T47D (cell line): ENCODE data around the gene ARSA.
A peak's percentile ranks its signal among the peaks of the same experiment; 100 is the strongest.

ENCODE experiments used
- DNase-seq, 2 experiments: peaks; one replicate each; pipeline versions ENCODE4 v3.0.0 to v3.0.0-alpha.2; 2011 to 2012; ENCODE audit warnings: low read depth in 1 of 2, low spot score in 1 of 2
- JUND ChIP-seq: IDR thresholded peaks from 2 replicates; pipeline ENCODE4 v1.6.1; 2012; ENCODE audit warnings: low read depth
- in situ Hi-C: cut with HindIII; loops from 2 replicates; pipeline ENCODE4 v1.10.0; 2016; ENCODE audit warnings: low sequenced_read_pairs, low pct_unique_long_range_greater_than_20kb

ARSA gene

DNA sequence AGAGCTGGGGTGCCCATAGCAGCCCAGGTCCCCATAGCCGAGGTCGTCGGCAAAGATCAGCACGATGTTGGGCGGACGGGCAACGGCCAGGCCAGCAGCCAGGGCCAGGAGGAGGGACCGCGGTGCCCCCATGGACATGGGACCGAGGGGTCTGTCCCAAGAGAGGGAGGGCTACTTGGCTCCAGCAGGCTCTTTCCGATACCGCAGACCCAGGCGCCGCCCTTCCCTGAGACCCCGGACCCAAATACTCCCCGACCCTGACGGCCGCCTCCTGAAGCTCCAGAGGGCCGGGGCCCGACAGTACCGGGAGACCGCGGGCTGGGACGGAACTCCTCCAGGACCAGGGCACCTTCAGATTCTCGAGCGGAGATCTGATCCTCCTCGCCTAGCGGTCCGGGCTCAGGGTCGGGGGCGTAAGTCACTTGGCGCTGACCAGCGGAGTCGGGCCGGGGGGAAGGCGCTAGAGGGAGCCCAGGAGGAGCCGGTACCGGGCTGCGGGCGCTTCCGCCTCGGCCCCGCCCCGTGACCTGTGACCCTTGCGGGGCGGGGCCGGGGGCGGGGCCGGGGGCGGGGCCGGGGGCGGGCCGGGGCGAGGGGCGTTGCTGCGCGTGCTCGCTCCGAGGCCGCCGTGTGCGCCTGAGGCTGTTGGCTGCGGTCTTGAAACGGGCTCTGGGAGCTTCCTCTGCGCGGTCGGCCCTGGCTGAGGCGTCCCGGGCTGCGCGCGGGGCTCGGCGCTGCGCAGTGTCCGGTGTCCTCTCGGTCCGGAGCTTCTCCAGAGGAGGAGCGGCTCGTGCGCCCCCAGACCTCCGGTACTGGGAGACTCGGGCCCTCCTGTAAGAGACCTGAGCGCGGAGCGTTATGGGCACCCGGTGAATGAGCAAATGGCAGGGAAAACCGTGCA is at the start of gene ARSA:
TSS of gene ARSA (minus strand) at position 511 of the 901 bp plus-strand sequence. CDS start at position 138, 373 bp downstream.
- in situ Hi-C loops = no loop called here
- no peak for TF ChIP-seq JUND
- peak in 1 of 2 experiments; percentile 90 for DNase-seq

DNA sequence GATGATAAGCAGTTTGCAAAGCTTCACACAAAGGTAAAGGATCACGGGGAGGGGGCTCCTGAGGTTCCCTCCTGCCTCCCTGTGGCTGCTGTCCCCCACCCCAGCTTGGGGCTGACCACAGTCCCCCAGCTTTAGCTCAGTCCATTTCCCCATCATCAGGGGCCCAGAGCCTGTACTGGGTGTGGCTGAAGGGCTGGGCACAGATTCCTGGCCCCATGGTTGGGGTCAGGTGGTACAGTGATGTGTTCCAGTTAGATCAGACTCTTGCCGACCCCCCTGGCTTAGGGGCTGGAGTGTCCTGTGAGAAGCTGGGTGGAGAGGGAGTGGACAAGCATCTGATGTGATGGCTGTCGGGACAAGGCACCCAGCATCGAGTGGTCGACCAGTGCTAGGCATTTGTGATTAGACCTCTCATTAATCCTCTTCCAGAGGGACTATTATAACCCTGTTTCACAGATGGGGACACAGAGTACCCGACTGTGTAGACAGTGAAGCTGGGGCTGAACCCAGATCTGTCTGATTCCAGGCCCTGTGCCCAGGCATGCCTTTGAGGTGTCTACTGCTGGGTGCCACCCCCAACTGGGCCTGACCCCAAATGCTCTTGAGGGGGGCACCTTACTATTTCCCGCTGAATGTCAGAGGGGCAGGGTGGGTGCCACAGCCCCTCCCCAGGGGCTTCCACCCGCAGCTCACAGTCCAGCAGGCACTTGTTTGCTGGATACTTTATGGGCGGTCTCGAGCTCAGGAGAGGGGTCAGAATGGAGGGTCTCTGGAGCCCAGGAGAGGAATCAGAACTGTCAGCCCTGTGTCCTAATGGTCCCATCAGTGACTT is 48.9 kb upstream of the ARSA start:
- DNase-seq = no peak
- in situ Hi-C loops = no loop called here
- no peak for TF ChIP-seq JUND

- no peak for DNase-seq
- in situ Hi-C loops = no loop called here
- no peak for TF ChIP-seq JUND
These were observed 48.3 kb upstream of the ARSA start for GRCh38 chr22:50676180-50676636.

GRCh38 chr22:50675553-50676179 is 47.7 kb upstream of the ARSA start:
- no peak for TF ChIP-seq JUND
- in situ Hi-C loops = no loop called here
- no peak for DNase-seq

DNA sequence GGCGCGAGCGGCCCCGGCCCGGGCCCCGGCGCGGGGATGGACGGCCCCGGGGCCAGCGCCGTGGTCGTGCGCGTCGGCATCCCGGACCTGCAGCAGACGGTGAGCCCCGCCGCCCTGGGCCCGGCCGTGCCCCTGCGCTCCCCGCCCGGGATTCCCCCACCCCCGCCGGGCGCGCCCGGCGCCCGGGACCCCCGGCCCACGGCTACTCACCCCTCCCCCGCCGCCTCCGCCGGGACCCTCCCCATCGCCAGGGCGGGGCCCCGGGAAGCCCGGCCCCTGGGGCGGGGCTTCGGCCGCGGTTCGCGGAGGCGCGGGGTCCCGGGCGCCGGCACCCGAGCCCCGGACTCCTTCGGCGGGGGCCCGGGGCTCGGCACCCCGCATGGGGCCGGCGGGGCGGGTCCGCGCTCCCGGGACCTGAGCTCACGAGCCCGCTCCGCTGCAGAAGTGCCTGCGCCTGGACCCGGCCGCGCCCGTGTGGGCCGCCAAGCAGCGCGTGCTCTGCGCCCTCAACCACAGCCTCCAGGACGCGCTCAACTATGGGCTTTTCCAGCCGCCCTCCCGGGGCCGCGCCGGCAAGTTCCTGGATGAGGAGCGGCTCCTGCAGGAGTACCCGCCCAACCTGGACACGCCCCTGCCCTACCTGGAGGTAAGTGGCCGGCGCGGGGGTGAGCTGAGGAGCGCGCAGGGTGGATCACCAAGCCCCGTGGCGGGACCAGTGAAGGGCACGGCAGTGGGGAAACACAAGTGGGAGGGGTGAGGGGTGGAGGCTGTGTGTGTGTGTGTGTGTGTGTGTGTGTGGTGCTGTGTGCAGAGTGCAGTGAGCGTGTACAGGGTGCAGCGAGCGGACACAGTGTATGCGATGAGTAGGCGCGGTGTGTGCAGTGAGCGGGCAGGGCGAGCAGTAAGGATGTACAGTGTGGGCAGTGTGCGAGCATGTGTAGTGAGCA is 46.9 kb upstream of the ARSA start:
- in situ Hi-C loops = no loop called here
- DNase-seq = peak; percentile 72 to 73
- no peak for TF ChIP-seq JUND

DNA sequence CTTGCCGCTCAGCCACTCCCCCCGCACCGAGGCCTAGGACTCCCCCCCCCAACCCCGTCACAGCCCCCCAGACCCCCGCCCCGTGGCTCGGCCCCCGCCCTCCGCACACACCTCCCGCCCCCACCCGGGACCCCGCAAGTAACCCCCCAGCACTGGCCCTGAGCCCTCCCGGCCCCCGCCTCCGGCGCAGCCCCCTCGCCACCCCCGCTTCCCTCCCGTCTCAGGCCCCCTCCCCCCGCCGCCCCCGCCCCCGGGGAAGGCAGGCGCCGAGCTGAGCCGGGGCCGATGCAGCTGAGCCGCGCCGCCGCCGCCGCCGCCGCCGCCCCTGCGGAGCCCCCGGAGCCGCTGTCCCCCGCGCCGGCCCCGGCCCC is 46.2 kb upstream of the ARSA start:
- no peak for TF ChIP-seq JUND
- no peak for DNase-seq

DNA sequence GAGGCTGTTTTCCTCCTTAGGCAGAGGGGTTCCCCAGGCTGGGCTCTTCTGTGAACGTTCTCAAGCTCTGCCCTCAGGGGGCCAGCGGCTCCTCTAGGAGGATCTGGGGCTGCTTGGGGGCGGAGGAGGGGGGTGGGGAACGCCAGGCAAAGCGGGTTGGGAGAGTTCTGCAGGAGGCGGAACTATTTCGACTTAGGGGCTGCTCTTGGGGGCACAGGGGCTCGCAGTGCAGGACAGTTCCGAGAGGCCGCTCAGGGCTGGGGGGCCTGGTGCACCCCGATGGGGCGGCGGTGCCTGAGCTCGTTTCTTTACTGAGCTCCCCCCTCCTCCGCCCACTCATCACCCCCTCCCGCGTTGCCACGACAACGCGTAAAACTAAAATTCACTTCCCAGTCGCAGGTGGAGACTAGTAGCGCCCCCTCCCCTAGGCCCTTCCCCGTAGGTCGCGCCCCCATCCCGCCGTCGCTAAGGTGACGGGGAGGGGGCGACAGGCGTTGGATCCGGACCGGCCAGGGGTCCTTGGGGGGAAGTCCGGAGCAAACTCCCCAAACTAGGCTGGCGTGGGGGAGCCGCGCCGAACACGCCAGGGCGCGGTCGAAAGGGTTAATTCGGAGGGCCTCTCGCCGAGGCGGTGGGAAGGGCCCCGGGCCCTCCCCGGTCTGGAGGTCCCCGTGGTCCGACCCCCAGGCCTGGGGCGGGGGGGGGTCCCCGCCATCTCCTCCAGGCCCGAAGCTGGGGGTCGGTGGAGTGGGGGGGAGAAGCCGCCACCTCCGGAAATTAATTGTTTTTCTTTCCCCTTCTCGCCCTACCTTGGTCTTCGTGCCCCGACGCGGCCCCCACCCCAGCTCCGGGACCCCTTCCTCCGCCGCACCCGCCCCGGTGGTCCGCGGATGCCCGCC is 45.5 kb upstream of the ARSA start:
- no peak for DNase-seq
- in situ Hi-C loops = no loop called here
- TF ChIP-seq JUND = no peak

More for the DNA sequence above, 46.2 kb upstream of the ARSA start:
- in situ Hi-C loops = no loop called here

DNA sequence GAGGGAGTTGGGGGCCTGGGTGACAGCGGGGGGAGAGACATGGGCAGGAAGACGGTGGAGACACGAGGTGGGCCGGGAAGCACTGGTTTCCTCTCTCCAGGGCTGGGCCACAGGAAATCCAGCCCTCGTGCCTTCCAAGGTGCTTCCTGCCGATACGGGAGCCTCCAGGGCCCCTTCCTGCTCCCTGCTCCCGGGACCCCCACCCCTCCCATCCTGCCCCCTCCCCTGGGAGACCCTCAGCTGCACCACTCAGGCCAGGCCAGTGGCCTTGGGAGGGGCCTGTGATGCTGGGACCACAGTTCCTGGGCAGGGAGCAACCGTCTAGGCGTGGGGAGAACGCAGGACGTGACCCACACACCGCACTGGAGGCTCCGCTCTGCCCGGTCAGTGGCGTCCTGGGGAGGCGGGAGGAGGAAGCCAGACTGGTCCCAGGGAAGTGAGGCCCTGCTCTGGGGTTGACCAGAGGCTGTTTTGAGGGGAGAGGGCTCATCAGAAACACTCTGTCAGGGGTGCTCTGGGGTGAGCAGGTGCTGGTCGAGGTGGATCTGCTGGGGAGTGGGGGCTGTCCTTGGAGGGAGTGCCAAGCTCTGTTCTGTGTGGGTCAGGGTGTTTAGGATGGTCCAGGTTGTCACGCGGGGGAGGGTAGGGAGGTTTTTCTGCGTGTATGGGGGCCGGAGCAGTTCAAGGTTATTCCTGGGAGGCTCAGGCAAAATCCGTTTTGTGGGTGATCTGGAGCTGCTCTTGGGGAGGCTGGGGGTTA is 44.7 kb upstream of the ARSA start, which contains the start of gene SHANK3:
TSS of gene SHANK3 (plus strand) at position 353 of the 760 bp plus-strand sequence.
- TF ChIP-seq JUND = no peak
- in situ Hi-C loops = no loop called here
- DNase-seq = no peak

DNA sequence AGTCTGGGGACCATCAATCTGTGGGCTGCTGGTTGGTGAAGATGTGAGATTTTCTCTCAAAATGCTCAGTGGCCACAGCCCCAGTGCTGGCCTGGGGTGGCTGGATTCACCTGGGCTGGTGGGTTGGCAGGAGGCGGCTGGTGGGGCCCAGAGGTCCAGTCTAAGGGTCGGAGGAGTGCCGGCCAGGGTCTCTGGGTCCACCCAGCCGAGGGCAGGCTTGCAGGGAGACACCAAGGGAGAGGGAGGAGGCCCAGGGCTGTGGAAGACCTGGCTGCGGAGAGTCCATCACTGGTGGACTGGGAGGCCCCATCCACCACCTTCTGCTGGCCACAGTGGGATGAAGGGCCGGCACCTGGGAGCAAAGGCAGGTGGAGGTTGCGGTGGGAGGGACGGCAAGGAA is 44.1 kb upstream of the ARSA start:
- TF ChIP-seq JUND = no peak
- in situ Hi-C loops = no loop called here

GRCh38 chr22:50671641-50672040 is 43.7 kb upstream of the ARSA start:
- DNase-seq = no peak

More for the DNA sequence above, 44.1 kb upstream of the ARSA start:
- no peak for DNase-seq

More at GRCh38 chr22:50671641-50672040, 43.7 kb upstream of the ARSA start:
- in situ Hi-C loops = no loop called here
- no peak for TF ChIP-seq JUND
